C4-2B (cell line): Measurements from ENCODE around the gene DCPS.

Experiments
- CTCF ChIP-seq: fragments of 450-650 bp; conservative IDR thresholded peaks from 2 replicates; pipeline ENCODE4 v1.5.1; 2017; ENCODE audit warnings: mild to moderate bottlenecking
- ZFX ChIP-seq: fragments of 450-650 bp; IDR thresholded peaks from 2 replicates; pipeline ENCODE4 v1.6.1; 2017

- TF ChIP-seq CTCF (no peak), ZFX (no peak)
Measured at GRCh38 chr11:126361400-126361799, 57.5 kb downstream of the DCPS start.
